Measurements from ENCODE around the gene OTUB2.

DNA sequence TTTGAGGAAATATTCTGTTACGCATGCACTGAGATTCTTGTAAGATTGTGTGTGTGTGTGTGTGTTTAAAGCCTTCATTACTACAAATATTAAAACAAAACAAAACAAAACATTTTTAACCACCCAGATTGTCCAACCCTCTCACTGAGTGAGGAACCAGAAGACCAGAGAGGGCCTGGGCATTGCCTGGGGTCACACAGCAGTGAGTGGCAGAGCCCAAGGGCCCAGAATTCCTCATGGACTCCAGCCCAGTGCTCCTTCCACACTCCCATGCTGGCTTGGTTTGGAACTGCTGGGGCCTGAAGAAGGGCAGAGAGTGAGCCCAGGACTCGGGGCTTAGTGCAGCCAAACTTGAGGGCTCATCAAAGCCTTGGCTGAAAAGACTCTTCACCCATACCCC is 1.6 kb upstream of the OTUB2 start:
- TF ChIP-seq, protein P1, sequence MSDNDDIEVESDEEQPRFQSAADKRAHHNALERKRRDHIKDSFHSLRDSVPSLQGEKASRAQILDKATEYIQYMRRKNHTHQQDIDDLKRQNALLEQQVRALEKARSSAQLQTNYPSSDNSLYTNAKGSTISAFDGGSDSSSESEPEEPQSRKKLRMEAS (IDR thresholded peaks at IDR 0.05) = no peak
- no peak for TF ChIP-seq YY1 (IDR thresholded peaks at IDR 0.05)
- no peak for TF ChIP-seq JUND (IDR thresholded peaks at IDR 0.05)
- TF ChIP-seq, protein P2, sequence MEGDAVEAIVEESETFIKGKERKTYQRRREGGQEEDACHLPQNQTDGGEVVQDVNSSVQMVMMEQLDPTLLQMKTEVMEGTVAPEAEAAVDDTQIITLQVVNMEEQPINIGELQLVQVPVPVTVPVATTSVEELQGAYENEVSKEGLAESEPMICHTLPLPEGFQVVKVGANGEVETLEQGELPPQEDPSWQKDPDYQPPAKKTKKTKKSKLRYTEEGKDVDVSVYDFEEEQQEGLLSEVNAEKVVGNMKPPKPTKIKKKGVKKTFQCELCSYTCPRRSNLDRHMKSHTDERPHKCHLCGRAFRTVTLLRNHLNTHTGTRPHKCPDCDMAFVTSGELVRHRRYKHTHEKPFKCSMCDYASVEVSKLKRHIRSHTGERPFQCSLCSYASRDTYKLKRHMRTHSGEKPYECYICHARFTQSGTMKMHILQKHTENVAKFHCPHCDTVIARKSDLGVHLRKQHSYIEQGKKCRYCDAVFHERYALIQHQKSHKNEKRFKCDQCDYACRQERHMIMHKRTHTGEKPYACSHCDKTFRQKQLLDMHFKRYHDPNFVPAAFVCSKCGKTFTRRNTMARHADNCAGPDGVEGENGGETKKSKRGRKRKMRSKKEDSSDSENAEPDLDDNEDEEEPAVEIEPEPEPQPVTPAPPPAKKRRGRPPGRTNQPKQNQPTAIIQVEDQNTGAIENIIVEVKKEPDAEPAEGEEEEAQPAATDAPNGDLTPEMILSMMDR (IDR thresholded peaks at IDR 0.05; ENCODE audit: low read depth, low read length, missing input control) = no peak
